ENCODE measurements around the gene FTO. TPM values are rescaled to one million over a fixed set of nuclear protein-coding genes. Genes with fewer than 3 reads are reported as not detected.

The FTO gene
- total and polyA plus RNA-seq, 2 of the 13 experiments (the other 11 are each of a cell fraction or from before 2014, with no cell fraction given), result 41.6 to 55.8 TPM

DNA sequence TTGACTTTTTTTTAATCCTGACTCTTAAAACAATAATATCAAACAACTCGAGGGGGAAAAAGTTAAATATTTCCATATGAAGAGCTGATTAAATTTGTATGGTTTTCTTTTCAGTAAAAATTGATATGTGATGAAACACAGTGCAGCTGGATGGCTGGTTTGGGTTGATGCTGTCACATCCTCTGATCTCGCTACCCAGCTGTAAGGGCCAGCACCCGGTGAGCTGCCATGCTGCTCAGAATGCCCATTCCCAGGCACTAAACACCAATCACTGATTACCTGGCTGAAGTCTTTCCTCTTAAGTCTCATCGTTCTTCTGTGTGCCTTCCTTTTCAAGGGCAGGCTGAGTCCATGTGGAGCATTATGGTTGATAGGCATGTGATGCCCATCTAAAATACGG, 348.3 kb downstream of the FTO start:
- FAIRE-seq, result no peak
- CTCF ChIA-PET (ENCODE audit: low intra/inter-chr PET ratio, low total read pairs), result no interaction called here

GRCh38 chr16:54053891-54054820, 350.2 kb downstream of the FTO start:
- CTCF ChIA-PET (ENCODE audit: low intra/inter-chr PET ratio, low total read pairs), result no interaction called here
- intact Hi-C loops (cut with micrococcal nuclease; ENCODE audit: unreplicated experiment), result no loop called here
- no peak overlapping the region for H3K9ac ChIP-seq (ENCODE audit: insufficient read depth, low read depth, low read length)
- DNase-seq (ENCODE audit: low spot score) (no peak), FAIRE-seq (no peak), ATAC-seq (no peak)
- no peaks in the 10 kb centered on the region for H4K20me1 ChIP-seq (ENCODE audit: insufficient read depth, low read length)
- H3K4me3 ChIP-seq (replicated peaks in 1 of 3; ENCODE audit: insufficient read depth in 1 of 3, low read depth in 2 of 3, low read length in 3 of 3), result no peak overlapping the region
- peaks cover 18% of the 10 kb centered on the region for H3K4me1 ChIP-seq (ENCODE audit: insufficient read depth, low read length)
- H3K27ac ChIP-seq (ENCODE audit: extremely low read length, insufficient read depth, low read length), result no peak overlapping the region
- no peak overlapping the region for H3K4me2 ChIP-seq (ENCODE audit: low read depth, low read length)
- H3K27me3 ChIP-seq (ENCODE audit: control insufficient read depth in 1 of 2, insufficient read depth in 2 of 2, low read length in 2 of 2), result no peaks in the 10 kb centered on the region
- in situ Hi-C loops (cut with HindIII; ENCODE audit: extremely low pct_ligation_motif_present, low pct_unique_long_range_greater_than_20kb), result no loop called here
- no peaks in the 10 kb centered on the region for H3K36me3 ChIP-seq (replicated peaks in 1 of 2; ENCODE audit: control insufficient read depth in 1 of 2, insufficient read depth in 2 of 2, low read length in 2 of 2)
- TF ChIP-seq, protein P1, sequence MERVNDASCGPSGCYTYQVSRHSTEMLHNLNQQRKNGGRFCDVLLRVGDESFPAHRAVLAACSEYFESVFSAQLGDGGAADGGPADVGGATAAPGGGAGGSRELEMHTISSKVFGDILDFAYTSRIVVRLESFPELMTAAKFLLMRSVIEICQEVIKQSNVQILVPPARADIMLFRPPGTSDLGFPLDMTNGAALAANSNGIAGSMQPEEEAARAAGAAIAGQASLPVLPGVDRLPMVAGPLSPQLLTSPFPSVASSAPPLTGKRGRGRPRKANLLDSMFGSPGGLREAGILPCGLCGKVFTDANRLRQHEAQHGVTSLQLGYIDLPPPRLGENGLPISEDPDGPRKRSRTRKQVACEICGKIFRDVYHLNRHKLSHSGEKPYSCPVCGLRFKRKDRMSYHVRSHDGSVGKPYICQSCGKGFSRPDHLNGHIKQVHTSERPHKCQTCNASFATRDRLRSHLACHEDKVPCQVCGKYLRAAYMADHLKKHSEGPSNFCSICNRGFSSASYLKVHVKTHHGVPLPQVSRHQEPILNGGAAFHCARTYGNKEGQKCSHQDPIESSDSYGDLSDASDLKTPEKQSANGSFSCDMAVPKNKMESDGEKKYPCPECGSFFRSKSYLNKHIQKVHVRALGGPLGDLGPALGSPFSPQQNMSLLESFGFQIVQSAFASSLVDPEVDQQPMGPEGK (CRISPR knock-in tag; IDR thresholded peaks at IDR 0.05), result no peak
- no peak for TF ChIP-seq STAT6 (CRISPR knock-in tag; IDR thresholded peaks at IDR 0.05; ENCODE audit: borderline replicate concordance)
- no peak overlapping the region for H2AFZ ChIP-seq (ENCODE audit: low read length)
- POLR2A ChIA-PET, result no interaction called here
- H3K9me3 ChIP-seq (ENCODE audit: low read length), result no peaks in the 10 kb centered on the region
- H3K79me2 ChIP-seq (ENCODE audit: insufficient read depth, low read length), result no peaks in the 10 kb centered on the region
- 98% methylated on average over 16 of the region's 16 CpGs for WGBS (ENCODE audit: low lambda C conversion rate)
- BruUV-seq (replicated peaks), result no TSS peak

More for the DNA sequence above, 348.3 kb downstream of the FTO start:
- ATAC-seq (no peak), DNase-seq (ENCODE audit: low spot score) (no peak)
- Histone ChIP-seq H3K4me2 (ENCODE audit: low read depth, low read length) (no peak overlapping the region), H3K36me3 (replicated peaks in 1 of 2; ENCODE audit: control insufficient read depth in 1 of 2, insufficient read depth in 2 of 2, low read length in 2 of 2) (no peaks in the 10 kb centered on the region), H3K4me1 (ENCODE audit: insufficient read depth, low read length) (peaks cover 18% of the 10 kb centered on the region), H2AFZ (ENCODE audit: low read length) (no peak overlapping the region), H3K9ac (ENCODE audit: insufficient read depth, low read depth, low read length) (no peak overlapping the region), H3K79me2 (ENCODE audit: insufficient read depth, low read length) (no peaks in the 10 kb centered on the region), H3K27me3 (ENCODE audit: control insufficient read depth in 1 of 2, insufficient read depth in 2 of 2, low read length in 2 of 2) (no peaks in the 10 kb centered on the region), H3K9me3 (ENCODE audit: low read length) (no peaks in the 10 kb centered on the region), H3K4me3 (replicated peaks in 1 of 3; ENCODE audit: insufficient read depth in 1 of 3, low read depth in 2 of 3, low read length in 3 of 3) (no peak overlapping the region), H4K20me1 (ENCODE audit: insufficient read depth, low read length) (no peaks in the 10 kb centered on the region), H3K27ac (ENCODE audit: extremely low read length, insufficient read depth, low read length) (no peak overlapping the region)
- POLR2A ChIA-PET, result no interaction called here
- in situ Hi-C loops (cut with HindIII; ENCODE audit: extremely low pct_ligation_motif_present, low pct_unique_long_range_greater_than_20kb), result no loop called here
- intact Hi-C loops (cut with micrococcal nuclease; ENCODE audit: unreplicated experiment), result no loop called here
- no TSS peak for BruUV-seq (replicated peaks)
- TF ChIP-seq ZNF20 (CRISPR knock-in tag; IDR thresholded peaks at IDR 0.05) (no peak), ZNF768 (CRISPR knock-in tag; IDR thresholded peaks at IDR 0.05) (no peak)
- WGBS (ENCODE audit: low lambda C conversion rate), result 94% methylated on average over 5 of the region's 5 CpGs
